GM23248 (cell line): Measurements from ENCODE around the gene GNG3.

Source experiments
- EZH2 ChIP-seq: fragments of 200-600 bp; sonication (generic); IDR thresholded peaks from 2 replicates; pipeline ENCODE4 v1.6.1; 2018; ENCODE audit warnings: antibody characterized with exemption, mild to moderate bottlenecking; ENCODE audit not compliant: insufficient read depth, poor library complexity, severe bottlenecking
- EZH2phosphoT487 ChIP-seq: fragments of 200-600 bp; sonication (generic); IDR thresholded peaks from 2 replicates; pipeline ENCODE4 v1.6.1; 2018; ENCODE audit warnings: antibody characterized with exemption, moderate library complexity, mild to moderate bottlenecking, low read depth; ENCODE audit not compliant: insufficient read depth

- TF ChIP-seq EZH2 (no peak), EZH2phosphoT487 (no peak)
Observed at GRCh38 chr11:62715150-62716130, 8.0 kb downstream of the GNG3 start.
